OCI-LY7 (cell line): ENCODE measurements around the gene C22orf31. TPM values are rescaled to one million over a fixed set of nuclear protein-coding genes. Genes with fewer than 3 reads are reported as not detected.
"Not testable (repeated sequence)": the region's sequence is repeated elsewhere in the genome, so short reads cannot be mapped to it uniquely, and the experiment has no call there.

Experiments
- BruUV-seq: library from RNA; stranded (reverse); fragments of 400-500 nt; replicated peaks from 2 replicates; lab custom pipeline; 2021; lab: Mats Ljungman, UMichigan
- CTCF ChIA-PET: fragments of 300-600 bp; sonication (Branson Sonifier 250); formaldehyde crosslinking; loops from one replicate; lab custom pipeline; 2022; ENCODE audit warnings: antibody characterized with exemption; ENCODE audit not compliant: unreplicated experiment; lab: Charles Lee
- POLR2A ChIA-PET: fragments of 300-600 bp; sonication (Branson Sonifier 250); formaldehyde crosslinking; loops from one replicate; lab custom pipeline; 2022; ENCODE audit warnings: antibody characterized with exemption; lab: Charles Lee
- DNase-seq: peaks from one replicate; pipeline ENCODE4 v3.0.0-alpha.2; 2015; ENCODE audit warnings: low spot score
- H2AFZ ChIP-seq: fragments of 200-600 bp; sonication (generic), shearing (Covaris generic); 2 replicates; pipeline ENCODE4 v1.6.1; 2014; ENCODE audit warnings: mild to moderate bottlenecking, antibody characterized with exemption, low read length, moderate library complexity
- H3K27ac ChIP-seq: fragments of 200-600 bp; sonication (generic); 2 replicates; pipeline ENCODE4 v1.5.1; 2014; ENCODE audit warnings: mixed run types, low read depth, mild to moderate bottlenecking, moderate library complexity, low read length, inconsistent platforms; ENCODE audit not compliant: poor library complexity, severe bottlenecking
- H3K36me3 ChIP-seq: fragments of 200-600 bp; sonication (generic); 2 replicates; pipeline ENCODE4 v1.6.1; 2014; ENCODE audit warnings: mild to moderate bottlenecking, antibody characterized with exemption, low read length, moderate library complexity, mixed read lengths; ENCODE audit not compliant: insufficient read depth
- H3K4me1 ChIP-seq: fragments of 200-600 bp; sonication (generic); 2 replicates; pipeline ENCODE4 v1.5.1; 2014; ENCODE audit warnings: mild to moderate bottlenecking, low read length; ENCODE audit not compliant: insufficient read depth, poor library complexity, severe bottlenecking
- H3K4me2 ChIP-seq: fragments of 200-600 bp; sonication (generic); 2 replicates; pipeline ENCODE4 v1.6.1; 2014; ENCODE audit warnings: mild to moderate bottlenecking, low read length
- H3K4me3 ChIP-seq: fragments of 200-600 bp; sonication (generic); 2 replicates; pipeline ENCODE4 v1.5.1; 2014; ENCODE audit warnings: mild to moderate bottlenecking, low read depth, low read length; ENCODE audit not compliant: poor library complexity, severe bottlenecking
- H3K79me2 ChIP-seq: fragments of 200-600 bp; sonication (generic); 2 replicates; pipeline ENCODE4 v1.6.1; 2016; ENCODE audit warnings: low read depth, mild to moderate bottlenecking, low read length, moderate library complexity, mixed read lengths; ENCODE audit not compliant: insufficient read depth
- H3K9me2 ChIP-seq: fragments of 200-600 bp; sonication (generic); 2 replicates; pipeline ENCODE4 v1.6.1; 2016; ENCODE audit warnings: mild to moderate bottlenecking, low read length, mixed read lengths; ENCODE audit not compliant: insufficient read depth
- H3K9me3 ChIP-seq: fragments of 200-600 bp; sonication (generic); 2 replicates; pipeline ENCODE4 v1.6.1; 2014; ENCODE audit warnings: mild to moderate bottlenecking, mixed run types, low read length, mixed read lengths
- H4K20me1 ChIP-seq: fragments of 200-600 bp; sonication (generic); 2 replicates; pipeline ENCODE4 v1.6.1; 2014; ENCODE audit warnings: mild to moderate bottlenecking, antibody characterized with exemption, low read length, moderate library complexity, mixed read lengths; ENCODE audit not compliant: insufficient read depth
- EZH2phosphoT487 ChIP-seq: fragments of 200-600 bp; sonication (generic); IDR thresholded peaks from 2 replicates; pipeline ENCODE4 v1.6.1; 2018; ENCODE audit warnings: low read depth, borderline replicate concordance, mild to moderate bottlenecking, mixed run types, antibody characterized with exemption, low read length, moderate library complexity, mixed read lengths
- intact Hi-C: fragments of 100-400 bp; cut with micrococcal nuclease; formaldehyde crosslinking; loops from one replicate; pipeline ENCODE4 v1.10.0; 2022; ENCODE audit not compliant: unreplicated experiment
- total RNA-seq, 2 experiments: library from RNA; depleted of rRNA in 1 of 2; stranded (reverse); fragments of >200 nt in 1 of 2; shearing (Covaris generic) in 1 of 2; gene quantifications; 2 replicates each; pipeline ENCODE4 v1.2.3, GENCODE V29; 2014 to 2022
- TF ChIP-seq, protein P1 (sequence below): fragments of 200-600 bp; sonication (generic); conservative IDR thresholded peaks from 2 replicates; pipeline ENCODE4 v1.5.1; 2014; ENCODE audit warnings: mild to moderate bottlenecking, antibody characterized with exemption, low read length, moderate library complexity, mixed read lengths

Gene C22orf31
- total RNA-seq, 2 experiments from 2014 or later = not detected

DNA sequence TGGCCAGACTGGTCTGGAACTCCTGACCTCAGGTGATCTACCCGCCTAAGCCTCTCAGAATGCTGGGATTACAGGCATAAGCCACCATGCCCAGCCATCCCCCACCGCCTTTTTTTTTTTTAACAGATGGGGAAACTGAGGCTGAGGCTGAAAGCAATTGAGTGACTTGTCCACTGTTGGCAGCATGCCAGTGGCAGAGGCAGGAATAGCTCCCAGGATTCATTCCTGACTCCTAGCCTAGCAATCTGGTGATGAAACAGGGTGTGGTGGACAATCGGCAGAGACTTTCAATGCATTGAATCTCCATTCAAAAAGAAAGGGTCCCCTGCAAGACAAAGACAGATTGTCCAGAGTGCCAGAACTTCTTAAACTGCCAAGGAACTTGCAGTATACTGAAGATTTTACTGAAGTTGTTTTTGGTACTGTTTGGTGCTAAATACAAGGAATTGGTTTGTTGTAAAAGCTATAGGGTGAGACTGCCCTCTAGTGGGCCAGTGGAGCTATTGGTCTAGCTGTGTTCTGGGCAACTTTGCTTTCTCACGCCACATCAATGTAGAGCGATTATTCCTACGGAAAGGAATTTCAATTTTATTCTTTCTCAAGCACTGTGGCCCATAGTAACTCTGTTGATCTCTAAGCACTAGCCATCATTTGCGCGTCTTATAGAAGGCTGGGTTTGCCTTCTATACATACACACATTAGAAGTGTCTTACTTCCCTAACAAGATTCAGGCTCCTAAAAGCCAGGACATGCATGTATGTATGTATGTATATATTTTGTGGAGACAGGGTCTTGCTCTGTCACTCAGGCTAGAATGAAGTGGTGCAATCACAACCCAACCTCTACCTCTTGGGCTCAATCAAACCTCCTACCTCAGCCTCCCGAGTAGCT, 21.0 kb downstream of the C22orf31 start:
- Histone ChIP-seq H3K4me3 (no peak overlapping the region), H3K4me1 (no peaks in the 10 kb centered on the region), H4K20me1 (no peaks in the 10 kb centered on the region; the same call in 1 of the 2 replicates), H3K9me2 (no peaks in the 10 kb centered on the region), H3K27ac (no peak overlapping the region), H3K4me2 (no peak overlapping the region), H3K9me3 (no peaks in the 10 kb centered on the region), H2AFZ (no peak overlapping the region), H3K36me3 (no peaks in the 10 kb centered on the region), H3K79me2 (no peaks in the 10 kb centered on the region)
- DNase-seq = peak; percentile 76
- no peak for TF ChIP-seq EZH2phosphoT487
- TF ChIP-seq, protein P1, sequence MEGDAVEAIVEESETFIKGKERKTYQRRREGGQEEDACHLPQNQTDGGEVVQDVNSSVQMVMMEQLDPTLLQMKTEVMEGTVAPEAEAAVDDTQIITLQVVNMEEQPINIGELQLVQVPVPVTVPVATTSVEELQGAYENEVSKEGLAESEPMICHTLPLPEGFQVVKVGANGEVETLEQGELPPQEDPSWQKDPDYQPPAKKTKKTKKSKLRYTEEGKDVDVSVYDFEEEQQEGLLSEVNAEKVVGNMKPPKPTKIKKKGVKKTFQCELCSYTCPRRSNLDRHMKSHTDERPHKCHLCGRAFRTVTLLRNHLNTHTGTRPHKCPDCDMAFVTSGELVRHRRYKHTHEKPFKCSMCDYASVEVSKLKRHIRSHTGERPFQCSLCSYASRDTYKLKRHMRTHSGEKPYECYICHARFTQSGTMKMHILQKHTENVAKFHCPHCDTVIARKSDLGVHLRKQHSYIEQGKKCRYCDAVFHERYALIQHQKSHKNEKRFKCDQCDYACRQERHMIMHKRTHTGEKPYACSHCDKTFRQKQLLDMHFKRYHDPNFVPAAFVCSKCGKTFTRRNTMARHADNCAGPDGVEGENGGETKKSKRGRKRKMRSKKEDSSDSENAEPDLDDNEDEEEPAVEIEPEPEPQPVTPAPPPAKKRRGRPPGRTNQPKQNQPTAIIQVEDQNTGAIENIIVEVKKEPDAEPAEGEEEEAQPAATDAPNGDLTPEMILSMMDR = peak; percentile 99
- intact Hi-C loops = loop anchor here (1.0 to 5.0 kb wide), 3 partner anchors 185 to 440 kb away; no protein-coding TSS in a partner anchor
- CTCF ChIA-PET = no interaction called here
- POLR2A ChIA-PET = interaction anchor here (1.0 kb wide), 1 partner anchor 193 kb away, joined by 3 read pairs; no protein-coding TSS in a partner anchor
- no TSS peak for BruUV-seq

DNA sequence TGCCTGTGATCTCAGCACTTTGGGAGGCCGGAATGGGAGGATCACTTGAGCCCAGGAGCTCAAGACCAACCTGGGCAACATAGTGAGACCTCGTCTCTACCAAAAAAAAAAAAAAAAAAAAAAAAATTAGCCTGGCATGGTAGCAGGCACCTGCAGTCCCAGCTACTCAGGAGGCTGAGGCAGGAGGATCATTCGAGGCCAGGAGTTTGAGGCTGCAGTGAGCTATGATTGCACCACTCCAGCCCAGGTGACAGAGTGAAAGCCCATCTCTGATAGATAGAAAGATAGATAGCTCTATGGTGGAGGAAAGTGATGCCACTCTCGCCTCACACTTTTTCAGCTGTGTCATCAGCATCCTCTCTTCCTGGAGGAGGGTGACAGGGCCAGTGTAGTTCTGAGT, 21.9 kb downstream of the C22orf31 start:
- H3K9me3 ChIP-seq, H3K79me2 ChIP-seq, BruUV-seq, H2AFZ ChIP-seq, DNase-seq, H3K4me1 ChIP-seq, CTCF ChIA-PET, H3K9me2 ChIP-seq, H3K27ac ChIP-seq, H4K20me1 ChIP-seq, H3K36me3 ChIP-seq, H3K4me2 ChIP-seq, H3K4me3 ChIP-seq: not testable (repeated sequence)
- intact Hi-C loops = loop anchor here (1.0 to 5.0 kb wide), 3 partner anchors 184 to 439 kb away; no protein-coding TSS in a partner anchor
- POLR2A ChIA-PET = interaction anchor here (0.6 kb wide), 2 partner anchors 207 to 1124 kb away, joined by 3 to 7 read pairs; no protein-coding TSS in a partner anchor

DNA sequence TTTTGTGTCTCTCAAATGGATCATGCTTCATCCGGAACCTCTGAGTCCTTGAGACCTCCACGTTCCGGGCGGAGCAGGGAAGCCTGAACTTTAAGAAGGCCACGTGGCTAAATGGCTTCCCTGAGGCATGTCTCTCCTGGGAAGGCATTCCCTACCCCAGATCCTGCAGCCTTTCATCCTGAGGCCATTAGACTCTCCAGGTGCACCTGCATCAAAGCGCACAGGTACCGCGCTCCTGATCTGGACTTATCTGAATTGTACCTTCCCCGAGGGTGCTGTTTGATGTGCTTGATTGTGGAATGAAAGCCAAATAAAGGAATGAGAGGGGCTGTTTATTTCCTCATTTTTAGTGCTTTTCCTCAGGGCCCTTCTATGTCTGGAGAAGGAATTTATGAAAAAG, 22.5 kb downstream of the C22orf31 start:
- ChIA-PET CTCF (no interaction called here), POLR2A (interaction anchor here (0.6 kb wide), 1 partner anchor 206 kb away, joined by 7 read pairs; no protein-coding TSS in a partner anchor)
- BruUV-seq = no TSS peak
- no peak overlapping the region for H3K4me2 ChIP-seq
- H3K9me3 ChIP-seq = no peaks in the 10 kb centered on the region
- H3K4me1 ChIP-seq = no peaks in the 10 kb centered on the region
- no peak for TF ChIP-seq EZH2phosphoT487
- TF ChIP-seq, protein P1 = no peak
- H2AFZ ChIP-seq = no peak overlapping the region
- intact Hi-C loops = no loop called here
- H3K4me3 ChIP-seq = no peak overlapping the region
- H3K27ac ChIP-seq = no peak overlapping the region
- H4K20me1 ChIP-seq = no peaks in the 10 kb centered on the region; the same call in 1 of the 2 replicates
- no peaks in the 10 kb centered on the region for H3K9me2 ChIP-seq
- no peak for DNase-seq
- H3K36me3 ChIP-seq = no peaks in the 10 kb centered on the region
- H3K79me2 ChIP-seq = no peaks in the 10 kb centered on the region
